IPS DF 6.9 (cell line): ENCODE results near the gene ASB6.

Experiments
- DNase-seq: peaks from one replicate; pipeline ENCODE4 v3.0.0-alpha.2; 2013; ENCODE audit warnings: low read depth, low spot score
- H3K27ac ChIP-seq: one replicate; pipeline ENCODE4 v1.5.1; 2013; ENCODE audit warnings: low read length, control low read depth
- H3K27me3 ChIP-seq: 2 replicates; pipeline ENCODE4 v1.6.1; 2013; ENCODE audit warnings: mild to moderate bottlenecking, low read length; ENCODE audit not compliant: control insufficient read depth, insufficient read depth
- H3K36me3 ChIP-seq: 2 replicates; pipeline ENCODE4 v1.6.1; 2013; ENCODE audit warnings: low read length; ENCODE audit not compliant: control insufficient read depth, insufficient read depth
- H3K4me1 ChIP-seq: 2 replicates; pipeline ENCODE4 v1.6.1; 2013; ENCODE audit warnings: low read length; ENCODE audit not compliant: control insufficient read depth, insufficient read depth
- H3K4me3 ChIP-seq: 2 replicates; pipeline ENCODE4 v1.5.1; 2013; ENCODE audit warnings: mild to moderate bottlenecking, low read length
- H3K9me3 ChIP-seq: 2 replicates; pipeline ENCODE4 v1.6.1; 2013; ENCODE audit warnings: low read length, inconsistent platforms; ENCODE audit not compliant: control insufficient read depth, insufficient read depth
- WGBS: extraction: QIAGEN DNeasy Blood & Tissue Kit; methylation state at CpG from one replicate; pipeline ENCODE4 v1.1.7; 2013; ENCODE audit warnings: mixed read lengths, missing lambda C conversion rate; ENCODE audit not compliant: insufficient read length, insufficient coverage; 5-methylcytosine and 5-hydroxymethylcytosine counted together

The ASB6 gene

DNA sequence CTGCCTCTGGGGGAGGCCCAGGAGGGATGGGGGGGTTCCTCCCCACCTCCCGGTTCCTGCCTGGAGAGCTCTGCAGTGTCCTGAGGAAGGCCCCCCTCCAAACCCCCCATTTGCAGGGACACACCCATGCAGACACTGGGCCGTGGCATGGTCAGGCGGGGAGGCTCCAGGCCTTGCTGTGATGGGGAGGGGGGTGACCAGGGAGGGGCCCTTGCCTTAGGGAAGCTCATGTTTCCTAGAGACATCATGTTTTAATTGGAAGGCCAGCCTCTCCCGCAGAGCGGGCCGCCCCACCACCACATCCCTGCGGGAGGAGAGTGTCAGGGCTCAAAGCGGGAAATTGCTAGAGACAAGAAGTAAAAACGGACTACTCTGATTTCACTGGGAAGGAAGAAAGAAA, 35.5 kb upstream of the ASB6 start:
- no peaks in the 10 kb centered on the region for H3K27me3 ChIP-seq
- no peak for DNase-seq
- no peaks in the 10 kb centered on the region for H3K9me3 ChIP-seq
- H3K4me3 ChIP-seq = no peak overlapping the region; the same call in 1 of the 2 replicates
- no peak overlapping the region for H3K27ac ChIP-seq
- no CpG with 5 or more reads among the region's 9 CpGs for WGBS
- H3K4me1 ChIP-seq = no peaks in the 10 kb centered on the region; the same call in 1 of the 2 replicates
- no peaks in the 10 kb centered on the region for H3K36me3 ChIP-seq

- no peak for DNase-seq
- no peaks in the 10 kb centered on the region for H3K27me3 ChIP-seq
- H3K4me1 ChIP-seq = no peaks in the 10 kb centered on the region; the same call in 1 of the 2 replicates
- H3K27ac ChIP-seq = no peak overlapping the region
- H3K4me3 ChIP-seq = no peak overlapping the region
- H3K36me3 ChIP-seq = no peaks in the 10 kb centered on the region
- no CpG with 5 or more reads among the region's 12 CpGs for WGBS
- no peaks in the 10 kb centered on the region for H3K9me3 ChIP-seq
Measured at GRCh38 chr9:129676975-129677374, 35.0 kb upstream of the ASB6 start.

- DNase-seq = no peak
- Histone ChIP-seq H3K27ac (no peak overlapping the region), H3K4me3 (no peak overlapping the region), H3K9me3 (no peaks in the 10 kb centered on the region), H3K4me1 (no peaks in the 10 kb centered on the region; the same call in 1 of the 2 replicates), H3K27me3 (no peaks in the 10 kb centered on the region), H3K36me3 (no peaks in the 10 kb centered on the region)
- WGBS = no CpG with 5 or more reads among the region's 4 CpGs
Measured at GRCh38 chr9:129676287-129676686, 34.3 kb upstream of the ASB6 start.

- Histone ChIP-seq H3K4me3 (no peak overlapping the region), H3K36me3 (no peaks in the 10 kb centered on the region), H3K9me3 (no peaks in the 10 kb centered on the region), H3K27ac (no peak overlapping the region), H3K27me3 (no peaks in the 10 kb centered on the region), H3K4me1 (no peaks in the 10 kb centered on the region; the same call in 1 of the 2 replicates)
- no peak for DNase-seq
- no CpG with 5 or more reads among the region's 27 CpGs for WGBS
Measured at GRCh38 chr9:129675620-129676019, 33.7 kb upstream of the ASB6 start.

DNA sequence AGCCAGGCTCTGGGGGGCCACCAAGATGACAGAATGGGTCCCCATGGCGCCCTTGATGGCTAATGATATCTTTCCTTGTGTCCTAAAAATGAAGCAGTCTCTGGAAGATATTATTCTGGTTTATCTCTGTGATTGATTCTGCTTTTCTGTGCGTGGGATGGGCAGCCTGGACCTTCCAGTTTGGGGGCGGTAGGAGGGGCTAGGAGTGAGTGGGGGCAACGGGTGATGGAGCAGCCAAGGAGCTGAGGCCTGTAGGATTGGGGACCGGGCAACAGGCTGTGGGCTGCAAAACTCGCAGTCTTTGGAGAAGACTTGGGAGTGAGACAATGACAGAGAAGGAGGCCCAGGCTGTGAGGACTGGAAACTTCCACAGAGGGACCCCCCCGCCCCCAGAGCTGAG, 32.3 kb upstream of the ASB6 start:
- WGBS = no CpG with 5 or more reads among the region's 7 CpGs
- no peaks in the 10 kb centered on the region for H3K36me3 ChIP-seq
- peaks cover 2% of the 10 kb centered on the region for H3K4me1 ChIP-seq
- H3K27me3 ChIP-seq = no peaks in the 10 kb centered on the region
- H3K9me3 ChIP-seq = no peaks in the 10 kb centered on the region
- H3K27ac ChIP-seq = no peak overlapping the region
- H3K4me3 ChIP-seq = no peak overlapping the region
- DNase-seq = no peak

- H3K36me3 ChIP-seq = no peaks in the 10 kb centered on the region
- H3K4me1 ChIP-seq = peaks cover 2% of the 10 kb centered on the region
- no peak overlapping the region for H3K4me3 ChIP-seq
- WGBS = no CpG with 5 or more reads among the region's 12 CpGs
- H3K27ac ChIP-seq = no peak overlapping the region
- H3K27me3 ChIP-seq = no peaks in the 10 kb centered on the region
- H3K9me3 ChIP-seq = no peaks in the 10 kb centered on the region
- no peak for DNase-seq
Measured at GRCh38 chr9:129673602-129674001, 31.7 kb upstream of the ASB6 start.

- peaks cover 2% of the 10 kb centered on the region for H3K4me1 ChIP-seq
- H3K9me3 ChIP-seq = no peaks in the 10 kb centered on the region
- H3K27me3 ChIP-seq = no peaks in the 10 kb centered on the region
- no peaks in the 10 kb centered on the region for H3K36me3 ChIP-seq
- no CpG with 5 or more reads among the region's 8 CpGs for WGBS
- DNase-seq = no peak
- H3K4me3 ChIP-seq = no peak overlapping the region
- H3K27ac ChIP-seq = no peak overlapping the region
Measured at GRCh38 chr9:129672702-129673101, 30.8 kb upstream of the ASB6 start.

GRCh38 chr9:129671519-129671918, 29.6 kb upstream of the ASB6 start:
- Histone ChIP-seq H3K4me1 (peaks cover 2% of the 10 kb centered on the region), H3K27me3 (no peaks in the 10 kb centered on the region), H3K4me3 (no peak overlapping the region), H3K36me3 (no peaks in the 10 kb centered on the region), H3K9me3 (no peaks in the 10 kb centered on the region), H3K27ac (no peak overlapping the region)
- DNase-seq = no peak
- WGBS = no CpG with 5 or more reads among the region's 7 CpGs

DNA sequence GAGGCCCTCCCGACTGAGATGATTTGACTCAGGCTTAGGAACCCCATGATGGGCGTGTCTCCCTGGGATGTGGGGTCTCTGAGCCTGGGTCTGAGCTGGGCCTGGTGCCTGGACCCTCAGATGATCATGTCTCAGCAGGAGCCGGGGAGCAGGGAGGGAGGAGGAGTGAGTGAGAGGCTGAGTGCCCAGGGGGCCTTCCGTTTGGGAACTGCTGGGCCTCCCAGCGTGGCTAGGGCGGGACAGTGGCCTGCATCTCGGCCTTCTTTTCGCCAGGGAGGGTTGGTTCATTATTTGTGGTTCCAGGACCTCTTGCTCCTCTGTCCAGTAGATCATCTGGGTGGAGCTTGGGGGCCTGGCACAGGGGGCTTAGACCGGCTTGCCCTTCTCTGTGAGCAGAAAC, 29.1 kb upstream of the ASB6 start:
- no CpG with 5 or more reads among the region's 9 CpGs for WGBS
- no peaks in the 10 kb centered on the region for H3K27me3 ChIP-seq
- H3K36me3 ChIP-seq = no peaks in the 10 kb centered on the region
- H3K27ac ChIP-seq = no peak overlapping the region
- H3K4me3 ChIP-seq = no peak overlapping the region
- no peak for DNase-seq
- peaks cover 2% of the 10 kb centered on the region for H3K4me1 ChIP-seq
- no peaks in the 10 kb centered on the region for H3K9me3 ChIP-seq

DNA sequence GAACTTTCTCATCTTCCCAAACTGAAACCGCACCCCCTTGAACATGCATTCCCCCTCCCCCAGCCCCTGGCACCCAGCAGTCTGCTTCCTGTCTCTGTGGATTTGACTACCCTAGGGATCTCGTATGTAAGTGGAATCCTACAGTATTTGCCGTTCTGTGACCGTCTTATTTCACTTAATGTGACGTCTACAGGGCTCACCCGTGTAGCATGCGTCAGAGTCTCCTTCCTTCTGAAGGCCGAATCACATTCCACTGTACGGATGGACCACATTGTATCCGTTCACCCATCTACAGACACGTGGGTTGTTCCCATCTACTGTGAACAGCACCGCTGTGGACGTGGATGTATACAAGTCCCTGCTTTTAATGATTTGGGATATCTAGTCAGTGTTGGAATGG, 28.0 kb upstream of the ASB6 start:
- WGBS = no CpG with 5 or more reads among the region's 13 CpGs
- no peaks in the 10 kb centered on the region for H3K9me3 ChIP-seq
- H3K36me3 ChIP-seq = no peaks in the 10 kb centered on the region
- no peak overlapping the region for H3K4me3 ChIP-seq
- peaks cover 2% of the 10 kb centered on the region; the same call in 1 of the 2 replicates for H3K27me3 ChIP-seq
- peaks cover 2% of the 10 kb centered on the region for H3K4me1 ChIP-seq
- no peak overlapping the region for H3K27ac ChIP-seq
- DNase-seq = no peak

DNA sequence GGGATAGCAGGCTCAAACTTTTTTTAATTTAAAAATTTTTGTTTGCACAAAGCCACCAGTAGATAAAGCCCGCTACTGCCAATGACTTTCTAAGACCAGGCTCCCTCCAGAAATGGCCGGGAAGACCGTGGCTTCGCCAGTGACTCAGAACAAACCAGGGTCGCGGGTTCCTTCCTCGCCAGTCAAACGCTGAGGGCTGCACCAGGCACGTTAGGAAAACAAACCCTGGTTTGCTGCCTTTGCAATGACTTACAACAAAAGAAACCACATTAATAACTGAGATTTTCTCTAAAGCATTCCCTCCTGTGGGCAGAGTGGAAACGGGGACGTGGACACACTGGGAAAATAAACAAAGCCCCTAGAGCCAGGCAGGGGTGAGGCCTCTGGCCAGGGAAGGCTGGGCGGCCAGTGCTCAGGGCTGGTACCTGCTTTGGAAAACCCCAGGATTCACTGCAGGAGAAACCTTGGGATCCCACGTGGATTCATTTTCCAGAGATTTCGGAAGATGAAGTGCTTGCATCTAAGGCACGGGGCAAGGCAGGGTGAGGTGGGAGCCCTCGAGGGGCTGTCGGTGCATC, 27.3 kb upstream of the ASB6 start:
- no peak overlapping the region for H3K4me3 ChIP-seq
- DNase-seq = no peak
- peaks cover 4% of the 10 kb centered on the region; the same call in 1 of the 2 replicates for H3K27me3 ChIP-seq

More for the DNA sequence above, 27.3 kb upstream of the ASB6 start:
- no CpG with 5 or more reads among the region's 17 CpGs for WGBS
- H3K9me3 ChIP-seq = no peaks in the 10 kb centered on the region
- no peak overlapping the region for H3K27ac ChIP-seq
- H3K4me1 ChIP-seq = peaks cover 2% of the 10 kb centered on the region
- no peaks in the 10 kb centered on the region for H3K36me3 ChIP-seq
